ENCODE results near the gene RBPJL. TPM values are rescaled to one million over a fixed set of nuclear protein-coding genes. Genes with fewer than 3 reads are reported as not detected.

RBPJL gene
- total RNA-seq, 1 donor from 2014 or later: not detected

GRCh38 chr20:45361793-45362192, 55.2 kb downstream of the RBPJL start:
- FAIRE-seq (no peak), DNase-seq (ENCODE audit: low read depth) (no peak)
- no peak for TF ChIP-seq CTCF (IDR thresholded peaks at IDR 0.05; ENCODE audit: insufficient read depth, low read length, severe bottlenecking)
- H3K27me3 ChIP-seq (ENCODE audit: control insufficient read depth, insufficient read depth, low read length): no peaks in the 10 kb centered on the region
- peaks cover 3% of the 10 kb centered on the region for H3K36me3 ChIP-seq (ENCODE audit: control insufficient read depth, insufficient read depth, low read length)
- no peak overlapping the region for H3K4me3 ChIP-seq (ENCODE audit: low read depth, low read length)

GRCh38 chr20:45362804-45363610, 56.4 kb downstream of the RBPJL start, which contains the start of gene SYS1:
Gene SYS1 (plus strand): TSS chr20:45363156. CDS start chr20:45363532, 376 bp downstream.
- FAIRE-seq (no peak), DNase-seq (ENCODE audit: low read depth) (peak; percentile 94)
- Histone ChIP-seq H3K36me3 (ENCODE audit: control insufficient read depth, insufficient read depth, low read length) (peaks cover 6% of the 10 kb centered on the region), H3K27me3 (ENCODE audit: control insufficient read depth, insufficient read depth, low read length) (no peaks in the 10 kb centered on the region), H3K4me3 (ENCODE audit: low read depth, low read length) (peak within 1 kb of the TSS; percentile 72)
- TF ChIP-seq CTCF (IDR thresholded peaks at IDR 0.05; ENCODE audit: insufficient read depth, low read length, severe bottlenecking): peak; percentile 83

GRCh38 chr20:45363611-45364492, 57.2 kb downstream of the RBPJL start:
- peak overlapping the region; percentile 72 for H3K4me3 ChIP-seq (ENCODE audit: low read depth, low read length)
- TF ChIP-seq CTCF (IDR thresholded peaks at IDR 0.05; ENCODE audit: insufficient read depth, low read length, severe bottlenecking): no peak
- peaks cover 6% of the 10 kb centered on the region for H3K36me3 ChIP-seq (ENCODE audit: control insufficient read depth, insufficient read depth, low read length)
- FAIRE-seq: no peak
- no peaks in the 10 kb centered on the region for H3K27me3 ChIP-seq (ENCODE audit: control insufficient read depth, insufficient read depth, low read length)
- DNase-seq (ENCODE audit: low read depth): no peak

- no peak for TF ChIP-seq CTCF (IDR thresholded peaks at IDR 0.05; ENCODE audit: insufficient read depth, low read length, severe bottlenecking)
- H3K4me3 ChIP-seq (ENCODE audit: low read depth, low read length): no peak overlapping the region
- FAIRE-seq: no peak
- no peak for DNase-seq (ENCODE audit: low read depth)
- H3K27me3 ChIP-seq (ENCODE audit: control insufficient read depth, insufficient read depth, low read length): no peaks in the 10 kb centered on the region
- peaks cover 6% of the 10 kb centered on the region for H3K36me3 ChIP-seq (ENCODE audit: control insufficient read depth, insufficient read depth, low read length)
These were observed 58.9 kb downstream of the RBPJL start for GRCh38 chr20:45365444-45365970.

GRCh38 chr20:45366192-45366591, 59.6 kb downstream of the RBPJL start:
- DNase-seq (ENCODE audit: low read depth): no peak
- Histone ChIP-seq H3K4me3 (ENCODE audit: low read depth, low read length) (no peak overlapping the region), H3K36me3 (ENCODE audit: control insufficient read depth, insufficient read depth, low read length) (peaks cover 6% of the 10 kb centered on the region), H3K27me3 (ENCODE audit: control insufficient read depth, insufficient read depth, low read length) (no peaks in the 10 kb centered on the region)
- no peak for FAIRE-seq
- TF ChIP-seq CTCF (IDR thresholded peaks at IDR 0.05; ENCODE audit: insufficient read depth, low read length, severe bottlenecking): no peak
